GM12878 (cell line): ENCODE data around the gene TAS2R60. TPM values are rescaled to one million over a fixed set of nuclear protein-coding genes. Genes with fewer than 3 reads are reported as not detected.

Experiments used
- ATAC-seq: fragments of 200-7000 bp; cut with Tn5 transposase; 3 replicates; pipeline ENCODE4 v1.9.1; 2020; ENCODE audit warnings: mild to moderate bottlenecking, moderate library complexity
- BruUV-seq: library from RNA; stranded (reverse); fragments of 400-500 nt; replicated peaks from 2 replicates; lab custom pipeline; 2021; lab: Mats Ljungman, UMichigan
- CTCF ChIA-PET: fragments of 300-600 bp; sonication (Branson Sonifier 250); formaldehyde crosslinking; extraction: SDS; loops from one replicate; lab custom pipeline; 2021; ENCODE audit warnings: inconsistent platforms; lab: Yijun Ruan, JAX
- POLR2A ChIA-PET: fragments of 350-600 bp; formaldehyde crosslinking; extraction: SDS; loops from one replicate; lab custom pipeline; 2021; ENCODE audit warnings: inconsistent platforms; lab: Charles Lee
- RAD21 ChIA-PET: fragments of 300-600 bp; sonication (Branson Sonifier 250); formaldehyde crosslinking; loops from one replicate; lab custom pipeline; 2023; ENCODE audit warnings: antibody characterized with exemption; ENCODE audit not compliant: unreplicated experiment; lab: Charles Lee
- SMC1A ChIA-PET: fragments of 300-600 bp; sonication (Branson Sonifier 250); formaldehyde crosslinking; loops from one replicate; lab custom pipeline; 2023; ENCODE audit not compliant: unreplicated experiment, uncharacterized antibody; lab: Charles Lee
- DNase-seq: peaks from one replicate; pipeline ENCODE4 v3.0.0-alpha.2; 2011; ENCODE audit warnings: low read depth, low spot score
- FAIRE-seq: peaks from 3 replicates; lab custom pipeline; 2011; peaks lifted over from hg19 to GRCh38; lab: Jason Lieb, UNC
- H2AFZ ChIP-seq: 2 replicates; pipeline ENCODE4 v1.6.0; 2011; ENCODE audit warnings: low read depth, low read length, control low read depth; ENCODE audit not compliant: control insufficient read depth
- H3K27ac ChIP-seq: 2 replicates; pipeline ENCODE4 v1.5.1; 2011; ENCODE audit warnings: control low read depth; ENCODE audit not compliant: control insufficient read depth, insufficient read depth
- H3K27me3 ChIP-seq, 2 experiments: replicated peaks in 1 of 2; 2 replicates each; pipeline versions ENCODE4 v1.6.0 to v1.6.1; 2011; ENCODE audit warnings: low read length in 1 of 2; ENCODE audit not compliant: control insufficient read depth in 2 of 2, insufficient read depth in 2 of 2
- H3K36me3 ChIP-seq, 2 experiments: 2 replicates each; pipeline ENCODE4 v1.5.1; 2011; ENCODE audit warnings: low read length in 1 of 2; ENCODE audit not compliant: control insufficient read depth in 2 of 2, insufficient read depth in 2 of 2
- H3K4me1 ChIP-seq: 2 replicates; pipeline ENCODE4 v1.6.1; 2011; ENCODE audit warnings: mild to moderate bottlenecking, low read length, moderate library complexity, mixed read lengths; ENCODE audit not compliant: control insufficient read depth, insufficient read depth
- H3K4me2 ChIP-seq: 2 replicates; pipeline ENCODE4 v1.6.0; 2011; ENCODE audit warnings: control low read depth; ENCODE audit not compliant: control insufficient read depth, insufficient read depth
- H3K4me3 ChIP-seq: fragments of 200-600 bp; sonication (generic); 2 replicates; pipeline ENCODE4 v1.5.1; 2016
- H3K79me2 ChIP-seq: 2 replicates; pipeline ENCODE4 v1.6.0; 2011; ENCODE audit warnings: low read length; ENCODE audit not compliant: control insufficient read depth, insufficient read depth
- H3K9ac ChIP-seq: 2 replicates; pipeline ENCODE4 v1.8.0; 2011; ENCODE audit warnings: low read length, control low read depth, mixed read lengths; ENCODE audit not compliant: control insufficient read depth, insufficient read depth
- H3K9me3 ChIP-seq: replicated peaks from 3 replicates; pipeline ENCODE4 v1.5.1; 2011; ENCODE audit warnings: mild to moderate bottlenecking, low read length; ENCODE audit not compliant: control insufficient read depth, insufficient read depth
- H4K20me1 ChIP-seq: 2 replicates; pipeline ENCODE4 v1.6.0; 2011; ENCODE audit not compliant: control insufficient read depth, insufficient read depth
- HDAC6 ChIP-seq: fragments of 200-600 bp; sonication (generic); IDR thresholded peaks from one replicate; pipeline ENCODE4 v1.8.0; 2017; ENCODE audit warnings: antibody characterized with exemption; ENCODE audit not compliant: unreplicated experiment
- JUND ChIP-seq: IDR thresholded peaks from 2 replicates; pipeline ENCODE4 v1.6.1; 2012; ENCODE audit warnings: low read depth, mild to moderate bottlenecking, low read length, improper control_type of control experiment, moderate library complexity
- NFIC ChIP-seq: IDR thresholded peaks from 2 replicates; pipeline ENCODE4 v1.6.1; 2012; ENCODE audit warnings: low read depth, mild to moderate bottlenecking, inconsistent platforms, low read length, moderate library complexity
- NRF1 ChIP-seq: conservative IDR thresholded peaks from 2 replicates; pipeline ENCODE4 v1.6.1; 2011; ENCODE audit warnings: mild to moderate bottlenecking, low read depth, low read length, improper control_type of control experiment
- RAD51 ChIP-seq: fragments of 450-650 bp; IDR thresholded peaks from 2 replicates; pipeline ENCODE4 v1.6.1; 2016; ENCODE audit warnings: moderate library complexity, mild to moderate bottlenecking, inconsistent platforms
- SREBF1 ChIP-seq: IDR thresholded peaks from 2 replicates; pipeline ENCODE4 v1.6.1; 2012; ENCODE audit warnings: mild to moderate bottlenecking, low read length
- SREBF2 ChIP-seq: IDR thresholded peaks from 2 replicates; pipeline ENCODE4 v1.6.1; 2012; ENCODE audit warnings: mild to moderate bottlenecking, low read length
- YY1 ChIP-seq: IDR thresholded peaks from 2 replicates; pipeline ENCODE4 v1.6.1; 2011; ENCODE audit warnings: low read depth, mild to moderate bottlenecking, low read length
- ZBTB40 ChIP-seq: fragments of 450-650 bp; IDR thresholded peaks from 2 replicates; pipeline ENCODE4 v1.6.1; 2016; ENCODE audit warnings: mild to moderate bottlenecking, moderate library complexity, borderline replicate concordance
- WGBS: methylation state at CpG from one replicate; pipeline ENCODE4 v1.1.6; 2016; ENCODE audit warnings: low lambda C conversion rate; ENCODE audit not compliant: insufficient replicate concordance, insufficient coverage; ENCODE audit errors: missing lambda C conversion rate; 5-methylcytosine and 5-hydroxymethylcytosine counted together
- in situ Hi-C: fragments of 300-500 bp; cut with MboI; formaldehyde crosslinking; loops from 9 replicates; pipeline ENCODE4 v1.14.3; 2018; ENCODE audit warnings: mixed read lengths
- intact Hi-C: fragments of 100-400 bp; cut with micrococcal nuclease; formaldehyde crosslinking; loops from one replicate; pipeline ENCODE4 v1.14.2; 2022; ENCODE audit not compliant: unreplicated experiment
- polyA plus RNA-seq, 11 experiments: library from polyadenylated mRNA; depleted of rRNA in 4 of 11; unstranded in 6 of 11; stranded (reverse) in 5 of 11; fragments of >200 nt; fragmentation: Nextera tagmentation in 4 of 11; fragmentation: Illumina TruSeq in 1 of 11; extraction: Ambion mirVana in 4 of 11; extraction: Trizol in 1 of 11; gene quantifications; 1 replicate in 1 of 11; 2 replicates in 10 of 11; pipeline versions ENCODE4 v1.2.1 to v1.2.3, GENCODE V29; 2011 to 2016; ENCODE audit warnings: inconsistent platforms in 2 of 11, missing spikeins in 2 of 11, low read depth in 1 of 11
- total RNA-seq, 4 experiments: library from RNA; depleted of rRNA in 3 of 4; stranded (reverse); fragments of >200 nt in 3 of 4; fragmentation: Illumina TruSeq in 1 of 4; extraction: Trizol in 1 of 4; gene quantifications; 2 replicates each; pipeline versions ENCODE4 v1.2.1 to v1.2.3, GENCODE V29; 2013 to 2021
- TF ChIP-seq, protein P1 (sequence below): fragments of 450-650 bp; IDR thresholded peaks from 2 replicates; pipeline ENCODE4 v1.6.1; 2018; ENCODE audit warnings: borderline replicate concordance, mild to moderate bottlenecking; ENCODE audit not compliant: partially characterized antibody

The TAS2R60 gene
- total and polyA plus RNA-seq, 10 of the 15 experiments (the other 5 are each of a cell fraction or from before 2014, with no cell fraction given) = not detected

GRCh38 chr7:143397710-143398530, 45.3 kb upstream of the TAS2R60 start:
- SMC1A ChIA-PET = no interaction called here
- CTCF ChIA-PET = interaction anchor here (0.6 to 1.5 kb wide), 2 partner anchors 18 to 137 kb away, joined by 3 read pairs; no protein-coding TSS in a partner anchor
- H3K9ac ChIP-seq = no peak overlapping the region
- no peak overlapping the region for H3K4me3 ChIP-seq
- DNase-seq (no peak), FAIRE-seq (no peak), ATAC-seq (no peak)
- intact Hi-C loops (no loop called here), in situ Hi-C loops (no loop called here)
- no TSS peak for BruUV-seq
- 45% methylated on average over 16 of the region's 16 CpGs for WGBS
- H3K27ac ChIP-seq = no peak overlapping the region
- POLR2A ChIA-PET = no interaction called here
- H3K9me3 ChIP-seq = no peaks in the 10 kb centered on the region
- RAD21 ChIA-PET = interaction anchor here (0.6 kb wide), 1 partner anchor 17 kb away, joined by 3 read pairs; no protein-coding TSS in a partner anchor
- no peak overlapping the region for H2AFZ ChIP-seq
- no peaks in the 10 kb centered on the region for H4K20me1 ChIP-seq
- no peak overlapping the region for H3K4me2 ChIP-seq
- H3K36me3 ChIP-seq = no peaks in the 10 kb centered on the region
- TF ChIP-seq SREBF2 (no peak), ZBTB40 (no peak), NRF1 (no peak), NFIC (no peak), RAD51 (no peak), HDAC6 (no peak), JUND (no peak), SREBF1 (no peak), YY1 (no peak)
- TF ChIP-seq, protein P1, sequence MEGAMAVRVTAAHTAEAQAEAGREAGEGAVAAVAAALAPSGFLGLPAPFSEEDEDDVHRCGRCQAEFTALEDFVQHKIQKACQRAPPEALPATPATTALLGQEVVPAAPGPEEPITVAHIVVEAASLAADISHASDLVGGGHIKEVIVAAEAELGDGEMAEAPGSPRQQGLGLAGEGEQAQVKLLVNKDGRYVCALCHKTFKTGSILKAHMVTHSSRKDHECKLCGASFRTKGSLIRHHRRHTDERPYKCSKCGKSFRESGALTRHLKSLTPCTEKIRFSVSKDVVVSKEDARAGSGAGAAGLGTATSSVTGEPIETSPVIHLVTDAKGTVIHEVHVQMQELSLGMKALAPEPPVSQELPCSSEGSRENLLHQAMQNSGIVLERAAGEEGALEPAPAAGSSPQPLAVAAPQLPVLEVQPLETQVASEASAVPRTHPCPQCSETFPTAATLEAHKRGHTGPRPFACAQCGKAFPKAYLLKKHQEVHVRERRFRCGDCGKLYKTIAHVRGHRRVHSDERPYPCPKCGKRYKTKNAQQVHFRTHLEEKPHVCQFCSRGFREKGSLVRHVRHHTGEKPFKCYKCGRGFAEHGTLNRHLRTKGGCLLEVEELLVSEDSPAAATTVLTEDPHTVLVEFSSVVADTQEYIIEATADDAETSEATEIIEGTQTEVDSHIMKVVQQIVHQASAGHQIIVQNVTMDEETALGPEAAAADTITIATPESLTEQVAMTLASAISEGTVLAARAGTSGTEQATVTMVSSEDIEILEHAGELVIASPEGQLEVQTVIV = no peak
- H3K79me2 ChIP-seq = no peaks in the 10 kb centered on the region
- no peaks in the 10 kb centered on the region for H3K4me1 ChIP-seq
- no peaks in the 10 kb centered on the region for H3K27me3 ChIP-seq
